DMS153 treated with DMSO at 0.1 percent for 48 hours (cell line): ENCODE results near the gene CDKN2AIPNL.
"Not testable (repeated sequence)": the region's sequence is repeated elsewhere in the genome, so short reads cannot be mapped to it uniquely, and the experiment has no call there.

Experiments
- DNase-seq: peaks from one replicate; lab custom pipeline; 2025; ENCODE audit not compliant: unreplicated experiment; lab: John Stamatoyannopoulos, UW

The CDKN2AIPNL gene

GRCh38 chr5:134438721-134439123 is 27.0 kb upstream of the CDKN2AIPNL start:
- no peak for DNase-seq

- no peak for DNase-seq
Measured at GRCh38 chr5:134437847-134438581, 26.3 kb upstream of the CDKN2AIPNL start.

- no peak for DNase-seq
Measured at GRCh38 chr5:134437340-134437846, 25.7 kb upstream of the CDKN2AIPNL start.

- DNase-seq: peak; percentile 23
Measured at GRCh38 chr5:134436523-134437339, 25.1 kb upstream of the CDKN2AIPNL start.

GRCh38 chr5:134435560-134435959 is 23.9 kb upstream of the CDKN2AIPNL start:
- no peak for DNase-seq

GRCh38 chr5:134432677-134433359 is 21.1 kb upstream of the CDKN2AIPNL start:
- no peak for DNase-seq

- no peak for DNase-seq
Measured at GRCh38 chr5:134432174-134432573, 20.5 kb upstream of the CDKN2AIPNL start.

- no peak for DNase-seq
Measured at GRCh38 chr5:134430001-134430569, 18.4 kb upstream of the CDKN2AIPNL start.

GRCh38 chr5:134427540-134428041 is 15.9 kb upstream of the CDKN2AIPNL start:
- no peak for DNase-seq

- no peak for DNase-seq
Measured at GRCh38 chr5:134426361-134426760, 14.7 kb upstream of the CDKN2AIPNL start.

- DNase-seq: no peak
Measured at GRCh38 chr5:134423376-134423775, 11.7 kb upstream of the CDKN2AIPNL start.

GRCh38 chr5:134422791-134423365 is 11.2 kb upstream of the CDKN2AIPNL start:
- no peak for DNase-seq

GRCh38 chr5:134421038-134421437 is 9.4 kb upstream of the CDKN2AIPNL start:
- not testable (repeated sequence) for DNase-seq

- DNase-seq: no peak
Measured at GRCh38 chr5:134420343-134420742, 8.7 kb upstream of the CDKN2AIPNL start.

GRCh38 chr5:134418958-134419357 is 7.3 kb upstream of the CDKN2AIPNL start:
- DNase-seq: no peak

GRCh38 chr5:134417707-134418106 is 6.0 kb upstream of the CDKN2AIPNL start:
- DNase-seq: no peak

- no peak for DNase-seq
Measured at GRCh38 chr5:134413046-134413445, 1.4 kb upstream of the CDKN2AIPNL start.

GRCh38 chr5:134411228-134411545 is 494 bp downstream of the CDKN2AIPNL start:
- DNase-seq: no peak

GRCh38 chr5:134410822-134411221 is 859 bp downstream of the CDKN2AIPNL start:
- DNase-seq: no peak

- DNase-seq: no peak
Measured at GRCh38 chr5:134409321-134409720, 2.4 kb downstream of the CDKN2AIPNL start.

- no peak for DNase-seq
Measured at GRCh38 chr5:134406390-134406789, 5.3 kb downstream of the CDKN2AIPNL start.
